GM18499 (cell line): Measurements from ENCODE around the gene ITSN2.
"Not testable (repeated sequence)": the region's sequence is repeated elsewhere in the genome, so short reads cannot be mapped to it uniquely, and the experiment has no call there.

Experiments used
- ATAC-seq: cut with Tn5 transposase; IDR thresholded peaks from one replicate; pipeline ENCODE4 v1.9.1; 2021; ENCODE audit warnings: moderate number of reproducible peaks; ENCODE audit not compliant: insufficient read depth, unreplicated experiment

Gene ITSN2

DNA sequence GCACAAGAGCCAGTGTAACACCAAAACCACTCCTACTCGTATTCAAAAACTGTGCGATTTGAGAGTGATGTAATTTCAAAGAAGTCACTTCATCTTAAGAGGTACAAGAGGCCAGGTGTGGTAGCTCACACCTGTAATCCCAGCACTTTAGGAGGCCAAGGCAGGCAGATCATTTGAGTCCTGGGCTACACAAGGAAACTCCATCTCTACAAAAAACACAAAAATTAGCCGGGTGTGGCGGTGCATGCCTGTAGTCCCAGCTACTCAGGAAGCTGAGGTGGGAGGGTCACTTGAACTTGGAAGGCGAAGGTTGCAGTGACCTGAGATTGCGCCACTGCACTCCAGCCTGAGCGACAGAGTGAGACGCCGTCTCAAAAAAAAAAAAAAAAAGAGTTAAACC is 21.2 kb downstream of the ITSN2 start:
- not testable (repeated sequence) for ATAC-seq

- ATAC-seq = no peak
These were observed 22.4 kb downstream of the ITSN2 start for GRCh38 chr2:24337890-24338289.

DNA sequence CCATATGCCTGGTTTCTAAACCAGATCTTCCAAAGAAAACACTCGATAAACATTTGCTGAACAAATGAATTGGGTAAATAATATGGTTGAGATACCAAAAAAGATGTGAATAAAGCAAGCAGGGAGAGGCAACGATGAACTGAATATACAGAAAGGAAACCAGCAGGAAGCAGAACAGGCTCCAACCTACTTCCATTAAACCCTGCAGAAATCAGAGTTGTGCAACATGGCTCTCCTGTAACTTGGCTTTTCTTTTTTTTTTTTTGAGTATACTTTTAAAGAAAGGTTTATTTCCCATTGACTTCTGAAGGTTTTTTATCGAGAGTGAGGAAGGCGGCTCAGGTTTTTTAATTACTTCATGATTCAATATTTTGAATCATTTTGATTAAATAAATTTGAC is 23.5 kb downstream of the ITSN2 start:
- ATAC-seq = no peak

- no peak for ATAC-seq
These were observed 26.1 kb downstream of the ITSN2 start for GRCh38 chr2:24334245-24334633.

- ATAC-seq = no peak
These were observed 27.4 kb downstream of the ITSN2 start for GRCh38 chr2:24332791-24333540.

- no peak for ATAC-seq
These were observed 30.2 kb downstream of the ITSN2 start for GRCh38 chr2:24330161-24330560.

GRCh38 chr2:24329700-24330099 is 30.6 kb downstream of the ITSN2 start:
- peak; percentile 58 for ATAC-seq

DNA sequence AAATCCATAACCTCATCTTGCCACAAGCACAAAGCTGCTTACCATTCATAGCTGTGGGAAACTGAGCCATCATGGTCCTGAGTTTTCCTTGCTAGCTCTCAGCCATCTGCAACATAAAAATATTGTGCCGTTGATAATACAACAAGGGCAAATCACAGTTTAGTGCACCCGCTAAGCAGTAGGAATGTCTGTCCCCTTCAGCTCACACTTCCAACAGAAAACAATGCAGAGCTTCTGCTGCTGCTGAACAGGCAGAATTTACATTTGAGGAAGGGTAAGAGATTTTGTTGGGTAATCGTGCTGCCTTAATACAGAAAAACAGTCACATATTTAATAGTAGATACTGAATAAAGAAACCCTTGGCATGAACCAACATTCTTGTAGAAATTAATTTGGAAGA is 32.3 kb downstream of the ITSN2 start:
- no peak for ATAC-seq

- ATAC-seq = no peak
These were observed 42.8 kb downstream of the ITSN2 start for GRCh38 chr2:24317491-24317920.

DNA sequence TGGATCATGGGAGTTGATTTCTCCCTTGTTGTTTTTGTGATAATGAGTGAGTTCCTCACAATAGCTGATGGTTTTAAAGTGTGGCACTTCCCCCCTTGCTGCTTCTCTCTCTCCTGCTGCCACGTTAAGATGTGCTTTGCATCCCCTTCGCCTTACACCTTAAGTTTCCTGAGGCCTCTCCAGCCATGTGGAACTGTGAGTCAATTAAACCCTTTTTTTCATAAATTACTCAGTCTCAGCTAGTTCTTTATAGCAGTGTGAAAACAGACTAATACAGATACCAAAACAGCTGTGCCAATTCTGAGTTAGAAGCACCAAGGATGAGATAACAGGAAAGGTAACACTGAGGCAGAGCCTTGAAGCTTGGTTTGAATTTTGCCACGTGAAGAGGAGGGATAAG is 44.7 kb downstream of the ITSN2 start:
- peak; percentile 44 for ATAC-seq

DNA sequence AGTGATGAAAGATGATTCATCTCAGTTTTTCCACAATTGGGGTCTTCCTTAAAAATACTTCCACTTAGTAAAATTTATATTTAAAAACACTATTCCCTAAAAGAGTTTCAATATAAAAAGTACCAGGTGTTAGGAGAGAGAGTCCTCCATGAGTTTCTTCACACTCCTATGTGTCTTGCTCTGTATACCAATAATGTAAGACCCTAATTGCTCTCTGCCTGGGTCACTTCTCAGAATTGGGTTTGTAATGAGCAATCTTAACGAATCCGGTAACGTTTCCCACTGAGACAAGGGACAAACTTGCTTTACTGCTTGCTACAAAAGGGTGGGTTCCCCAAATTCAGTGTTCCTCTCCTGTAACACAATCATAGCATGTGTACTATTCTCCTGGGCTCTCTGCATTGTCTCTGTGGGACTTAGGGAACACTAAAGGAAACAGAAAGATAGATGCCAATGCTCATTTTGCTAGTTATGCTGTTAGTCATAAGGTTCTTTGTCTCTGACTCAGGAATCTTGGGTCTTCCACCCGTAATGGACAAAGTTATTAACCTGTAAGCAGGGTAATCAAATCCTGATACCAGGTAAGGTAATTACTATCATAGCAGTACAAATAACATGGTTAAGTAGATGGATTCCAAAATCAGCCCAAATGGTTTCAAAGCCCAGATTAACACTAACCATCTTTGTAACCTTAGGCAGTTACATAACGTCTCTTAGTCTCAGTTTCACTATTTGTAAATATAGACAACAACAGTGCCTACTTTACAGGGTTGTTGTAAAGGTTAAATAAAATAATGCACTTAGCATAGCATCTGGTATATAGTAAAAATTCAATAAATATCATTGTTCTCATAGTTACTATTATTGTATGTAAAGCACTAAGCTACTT is 46.3 kb downstream of the ITSN2 start:
- no peak for ATAC-seq

DNA sequence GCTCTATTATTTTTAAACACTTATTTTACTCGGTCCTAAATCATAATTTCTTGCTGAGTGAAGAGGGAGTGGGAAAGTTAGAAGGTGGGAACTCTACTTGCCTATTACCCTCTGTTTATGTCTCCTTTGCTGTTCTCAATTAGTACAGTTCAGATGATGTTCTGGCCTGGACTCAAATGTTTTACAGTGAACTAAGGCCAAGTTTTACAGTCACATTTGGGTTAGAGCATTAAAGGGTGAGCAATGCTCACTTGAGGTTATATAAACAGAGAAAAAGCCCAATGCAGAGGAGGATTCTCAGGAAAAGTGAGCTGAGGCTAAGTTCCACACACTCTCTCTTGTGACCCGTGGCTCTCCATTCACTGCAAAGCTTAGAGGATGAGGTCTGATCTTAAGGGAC is 52.4 kb downstream of the ITSN2 start:
- ATAC-seq = no peak

DNA sequence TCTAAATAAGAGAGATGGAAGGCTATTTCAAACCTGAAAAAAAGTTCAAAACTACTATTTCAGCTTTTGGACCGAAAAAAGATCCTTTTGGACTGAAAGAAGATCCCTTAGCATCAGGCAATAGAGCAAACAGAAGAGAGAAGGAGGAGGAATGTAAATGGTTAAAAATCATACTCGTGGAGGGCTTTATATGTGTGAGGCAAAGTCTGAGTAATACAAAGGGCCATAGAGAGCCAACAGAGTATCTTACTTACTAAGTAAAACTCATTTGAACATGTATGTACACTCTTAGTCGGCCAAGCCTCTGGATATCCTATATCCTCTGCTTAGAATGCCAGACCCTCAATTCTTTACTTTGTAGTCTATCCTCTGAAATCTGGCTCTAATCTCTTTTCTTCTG is 55.7 kb downstream of the ITSN2 start:
- ATAC-seq = no peak

GRCh38 chr2:24304098-24304497 is 56.2 kb downstream of the ITSN2 start:
- no peak for ATAC-seq

DNA sequence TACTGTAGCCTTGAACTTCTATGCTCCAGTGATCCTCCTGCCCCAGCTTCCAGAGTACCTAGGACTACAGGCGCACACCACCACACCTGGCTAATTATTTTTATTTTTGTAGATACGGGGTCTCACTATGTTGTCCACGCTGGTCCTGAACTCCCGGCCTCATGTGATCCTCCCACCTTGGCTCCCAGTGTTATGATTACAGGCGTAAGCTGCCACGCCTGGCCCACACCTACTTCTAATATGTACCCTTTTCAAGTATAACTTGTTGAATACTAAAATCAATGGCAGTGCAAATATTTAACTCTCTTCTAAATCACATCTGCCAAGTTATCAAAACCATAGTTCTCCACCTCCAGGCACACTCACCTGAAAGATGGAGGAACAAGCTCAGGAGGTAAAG is 58.7 kb downstream of the ITSN2 start:
- ATAC-seq = no peak

GRCh38 chr2:24297663-24298062 is 62.7 kb downstream of the ITSN2 start:
- ATAC-seq = no peak

DNA sequence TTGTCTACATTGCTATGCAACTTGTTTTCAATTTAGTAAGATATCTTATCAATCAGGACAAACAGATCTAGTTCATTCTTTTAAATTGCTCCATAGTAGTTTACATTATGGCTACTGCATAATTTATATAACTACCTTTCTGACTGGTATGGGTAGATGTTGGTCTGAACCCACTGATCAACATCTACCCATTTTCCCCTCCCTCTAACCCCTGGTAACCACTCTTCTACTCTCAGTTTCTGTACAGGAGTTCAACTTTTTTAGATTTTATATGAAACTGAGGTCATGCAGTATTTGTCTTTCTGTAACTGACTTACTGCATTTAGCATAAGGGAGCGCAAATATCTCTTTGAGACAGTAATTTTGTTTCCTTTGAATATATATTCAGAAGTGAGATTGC is 73.2 kb downstream of the ITSN2 start:
- no peak for ATAC-seq

DNA sequence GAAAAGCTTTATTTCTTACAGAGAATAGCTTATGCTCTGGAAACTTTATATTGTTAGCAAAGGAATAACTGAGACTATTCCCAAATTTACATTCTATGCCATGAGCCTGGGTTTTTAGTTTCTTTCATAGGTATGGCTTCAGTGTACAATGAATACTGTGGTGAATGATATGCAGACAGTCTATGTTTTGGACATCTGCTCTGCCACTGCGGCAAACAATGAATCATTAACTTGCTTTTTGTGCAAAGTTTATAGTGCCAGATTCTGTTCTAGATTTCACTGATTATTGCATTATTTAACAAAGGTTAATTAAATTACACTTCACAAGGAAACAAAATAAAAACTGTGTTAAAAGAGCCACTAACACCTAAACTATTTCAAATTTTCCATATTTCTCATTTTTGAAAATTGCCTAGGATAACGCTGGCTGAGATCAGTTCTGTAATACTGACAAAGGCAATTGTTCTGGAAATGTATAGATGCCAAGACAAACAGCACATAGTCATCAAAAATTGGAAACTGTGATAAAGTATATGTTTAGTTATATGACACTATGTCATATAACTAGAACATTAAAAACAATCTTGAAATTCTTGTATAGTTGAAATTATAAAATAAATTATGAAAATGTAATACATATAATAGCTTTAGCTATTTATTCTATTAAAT is 74.7 kb downstream of the ITSN2 start:
- ATAC-seq = no peak

DNA sequence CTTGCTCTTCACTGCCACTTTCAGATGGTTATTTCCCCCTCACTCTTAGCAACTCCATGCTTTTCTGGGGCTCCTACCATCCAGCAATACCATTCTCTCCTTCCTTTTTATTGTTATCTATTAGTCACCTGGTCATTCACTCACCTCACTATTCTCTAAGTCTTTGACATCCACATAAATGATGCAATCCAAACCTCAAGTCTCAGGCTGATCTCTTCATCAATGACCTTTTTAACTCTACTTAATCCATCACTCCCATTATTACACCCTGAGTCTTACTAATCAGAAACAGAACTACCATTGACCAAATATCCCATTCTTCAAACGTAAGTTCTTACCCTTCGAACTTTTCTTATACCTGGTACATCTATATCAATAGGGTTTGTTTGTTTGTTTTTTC is 79.7 kb downstream of the ITSN2 start:
- ATAC-seq = no peak

GRCh38 chr2:24280161-24280560 is 80.2 kb downstream of the ITSN2 start:
- no peak for ATAC-seq

- ATAC-seq = no peak
These were observed 83.9 kb downstream of the ITSN2 start for GRCh38 chr2:24276349-24276899.
